WTC11 (cell line): Measurements from ENCODE around the gene TRIP12.
"Not testable (repeated sequence)": the region's sequence is repeated elsewhere in the genome, so short reads cannot be mapped to it uniquely, and the experiment has no call there.

Source experiments
- AFF4 ChIP-seq: sonication (generic); formaldehyde crosslinking; IDR thresholded peaks from 2 replicates; pipeline ENCODE4 v1.8.1; 2023; ENCODE audit warnings: mild to moderate bottlenecking, missing genetic modification reagents, borderline replicate concordance
- ATF1 ChIP-seq: sonication (generic); formaldehyde crosslinking; IDR thresholded peaks from 2 replicates; pipeline ENCODE4 v1.8.1; 2023; ENCODE audit warnings: mild to moderate bottlenecking, moderate library complexity, missing genetic modification reagents
- ATF2 ChIP-seq: sonication (generic); formaldehyde crosslinking; IDR thresholded peaks from 2 replicates; pipeline ENCODE4 v1.8.1; 2022; ENCODE audit warnings: low read depth, missing genetic modification reagents, borderline replicate concordance
- CTCF ChIP-seq: fragments of 200-600 bp; IDR thresholded peaks from 2 replicates; pipeline ENCODE4 v1.8.0; 2022; ENCODE audit warnings: antibody characterized with exemption
- ELF4 ChIP-seq: sonication (generic); formaldehyde crosslinking; IDR thresholded peaks from 2 replicates; pipeline ENCODE4 v1.8.1; 2022; ENCODE audit warnings: low read depth, mild to moderate bottlenecking, moderate library complexity, missing genetic modification reagents
- HMGXB4 ChIP-seq: sonication (generic); formaldehyde crosslinking; IDR thresholded peaks from 2 replicates; pipeline ENCODE4 v1.8.1; 2023; ENCODE audit warnings: mild to moderate bottlenecking, moderate library complexity, missing genetic modification reagents
- JUN ChIP-seq: sonication (generic); formaldehyde crosslinking; IDR thresholded peaks from 2 replicates; pipeline ENCODE4 v1.8.0; 2023; ENCODE audit warnings: mild to moderate bottlenecking, missing genetic modification reagents
- MAX ChIP-seq: sonication (generic); formaldehyde crosslinking; IDR thresholded peaks from 2 replicates; pipeline ENCODE4 v1.8.0; 2022; ENCODE audit warnings: mild to moderate bottlenecking, missing genetic modification reagents
- MXD4 ChIP-seq: fragments of 250-450 bp; sonication (Bioruptor Pico); IDR thresholded peaks from 2 replicates; pipeline ENCODE4 v1.8.0; 2021; ENCODE audit warnings: mild to moderate bottlenecking, moderate library complexity, borderline replicate concordance
- NFE2L1 ChIP-seq: sonication (generic); formaldehyde crosslinking; IDR thresholded peaks from 2 replicates; pipeline ENCODE4 v1.8.1; 2023; ENCODE audit warnings: missing genetic modification reagents
- OVOL2 ChIP-seq: fragments of 250-450 bp; sonication (Bioruptor Pico); IDR thresholded peaks from 2 replicates; pipeline ENCODE4 v1.9.0; 2021; ENCODE audit warnings: mild to moderate bottlenecking, borderline replicate concordance
- PREB ChIP-seq: sonication (generic); formaldehyde crosslinking; IDR thresholded peaks from 2 replicates; pipeline ENCODE4 v1.8.1; 2022; ENCODE audit warnings: mild to moderate bottlenecking, missing genetic modification reagents, moderate library complexity, borderline replicate concordance
- RELA ChIP-seq: sonication (generic); formaldehyde crosslinking; IDR thresholded peaks from 2 replicates; pipeline ENCODE4 v1.8.1; 2022; ENCODE audit warnings: missing genetic modification reagents, mild to moderate bottlenecking, borderline replicate concordance
- USF2 ChIP-seq: sonication (generic); formaldehyde crosslinking; IDR thresholded peaks from 2 replicates; pipeline ENCODE4 v1.8.1; 2023; ENCODE audit warnings: mild to moderate bottlenecking, missing genetic modification reagents, moderate library complexity

GRCh38 chr2:229834368-229834767 is 87.4 kb downstream of the TRIP12 start:
- TF ChIP-seq PREB (CRISPR knock-in tag); CTCF; RELA (CRISPR knock-in tag); USF2 (CRISPR knock-in tag); MAX (CRISPR knock-in tag); JUN (CRISPR knock-in tag); OVOL2; HMGXB4 (CRISPR knock-in tag); ELF4 (CRISPR knock-in tag); ATF2; ATF1 (CRISPR knock-in tag); AFF4 (CRISPR knock-in tag); NFE2L1; MXD4 (CRISPR knock-in tag): not testable (repeated sequence)
